Osteocyte (in vitro differentiated cells): ENCODE data around the gene COX4I1. TPM values are rescaled to one million over a fixed set of nuclear protein-coding genes. Genes with fewer than 3 reads are reported as not detected.

ENCODE experiments used
- DNase-seq: peaks from one replicate; pipeline ENCODE4 v3.0.0; 2021; ENCODE audit warnings: mixed read lengths; ENCODE audit not compliant: unreplicated experiment; ENCODE audit errors: extremely low spot score
- H3K27ac Mint-ChIP-seq: one replicate; pipeline ENCODE4 v1.8.0; 2021; ENCODE audit warnings: mild to moderate bottlenecking, mixed read lengths; ENCODE audit not compliant: unreplicated experiment
- H3K27me3 Mint-ChIP-seq: one replicate; pipeline ENCODE4 v1.8.0; 2021; ENCODE audit warnings: mixed read lengths; ENCODE audit not compliant: unreplicated experiment
- H3K36me3 Mint-ChIP-seq: one replicate; pipeline ENCODE4 v1.8.0; 2021; ENCODE audit warnings: mixed read lengths; ENCODE audit not compliant: unreplicated experiment
- H3K4me1 Mint-ChIP-seq: one replicate; pipeline ENCODE4 v1.8.0; 2021; ENCODE audit warnings: mixed read lengths; ENCODE audit not compliant: unreplicated experiment
- H3K4me3 Mint-ChIP-seq: one replicate; pipeline ENCODE4 v1.8.0; 2021; ENCODE audit warnings: mild to moderate bottlenecking, moderate library complexity, mixed read lengths; ENCODE audit not compliant: unreplicated experiment
- H3K9me3 Mint-ChIP-seq: one replicate; pipeline ENCODE4 v1.8.0; 2021; ENCODE audit warnings: mixed read lengths; ENCODE audit not compliant: unreplicated experiment
- CTCF ChIP-seq: fragments of 200-600 bp; sonication (generic); IDR thresholded peaks from 2 replicates; pipeline ENCODE4 v1.5.0; 2021; ENCODE audit warnings: antibody characterized with exemption, mild to moderate bottlenecking, moderate library complexity
- total RNA-seq: library from RNA; stranded (reverse); gene quantifications from 2 replicates; pipeline ENCODE4 v1.2.1, GENCODE V29; 2021

Gene COX4I1
- total RNA-seq, 1 donor from 2014 or later, result 456 TPM

GRCh38 chr16:85789773-85790172, 9.7 kb upstream of the COX4I1 start:
- Mint-ChIP-seq H3K4me1 (no peaks in the 10 kb centered on the region), H3K27ac (no peak overlapping the region), H3K36me3 (peaks cover 31% of the 10 kb centered on the region), H3K27me3 (no peaks in the 10 kb centered on the region), H3K9me3 (no peaks in the 10 kb centered on the region), H3K4me3 (no peak overlapping the region)
- no peak for DNase-seq
- TF ChIP-seq CTCF, result no peak

DNA sequence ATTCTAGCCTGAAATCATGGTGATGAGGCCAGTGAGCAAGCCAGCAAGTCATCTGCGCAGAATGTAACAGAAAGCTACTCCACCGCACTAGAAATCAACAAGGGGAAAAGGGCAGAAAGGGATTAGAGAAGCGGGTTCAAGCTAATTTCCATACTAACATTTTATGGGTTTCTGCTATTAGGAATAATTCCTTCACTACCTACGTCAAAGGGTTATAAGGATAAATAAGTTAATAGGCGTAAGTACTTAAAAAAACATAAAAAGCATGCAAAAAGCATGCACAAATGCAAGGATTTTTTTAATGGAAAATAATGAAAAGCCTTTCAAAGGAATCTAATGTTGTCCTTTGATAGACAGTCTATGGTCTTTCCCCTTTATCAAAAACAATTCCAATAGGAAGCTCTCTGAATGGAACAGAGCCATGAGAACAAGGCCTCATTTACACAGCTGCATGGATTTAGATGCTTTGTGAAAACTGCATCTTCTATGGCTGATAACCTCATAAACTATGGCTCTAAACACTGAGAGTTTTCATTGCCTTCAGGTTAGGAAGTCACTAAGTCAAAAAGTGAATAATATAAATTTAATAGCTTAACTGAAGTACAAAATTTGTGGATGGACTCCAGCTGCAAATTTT, 5.7 kb upstream of the COX4I1 start:
- TF ChIP-seq CTCF, result no peak
- Mint-ChIP-seq H3K4me1 (peaks cover 14% of the 10 kb centered on the region), H3K27me3 (no peaks in the 10 kb centered on the region), H3K4me3 (no peak overlapping the region), H3K36me3 (peaks cover 31% of the 10 kb centered on the region), H3K27ac (no peak overlapping the region), H3K9me3 (no peaks in the 10 kb centered on the region)
- no peak for DNase-seq

DNA sequence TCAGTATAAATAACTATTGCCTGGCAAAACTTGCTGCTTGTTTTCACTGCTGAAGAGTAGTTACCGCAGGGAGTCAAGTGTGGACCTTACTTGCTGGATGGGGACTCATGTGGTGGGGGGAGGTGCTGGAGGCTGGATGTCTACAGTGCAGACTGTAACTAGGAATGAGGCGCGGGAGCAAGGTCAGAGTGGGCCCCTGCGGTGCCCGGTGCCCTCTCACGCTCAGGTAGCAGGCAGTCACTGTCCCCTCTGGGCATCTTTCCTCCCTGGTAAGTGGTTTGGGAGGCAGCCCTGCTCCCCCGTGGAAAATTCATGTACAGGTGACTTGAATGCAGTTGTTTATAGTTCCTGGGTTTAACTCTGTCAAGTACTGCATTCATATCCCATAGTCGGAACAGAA, 4.8 kb upstream of the COX4I1 start:
- peaks cover 14% of the 10 kb centered on the region for H3K4me1 Mint-ChIP-seq
- DNase-seq, result no peak
- H3K4me3 Mint-ChIP-seq, result no peak overlapping the region
- H3K9me3 Mint-ChIP-seq, result no peaks in the 10 kb centered on the region
- H3K27ac Mint-ChIP-seq, result no peak overlapping the region
- H3K27me3 Mint-ChIP-seq, result no peaks in the 10 kb centered on the region
- TF ChIP-seq CTCF, result no peak
- peaks cover 28% of the 10 kb centered on the region for H3K36me3 Mint-ChIP-seq

DNA sequence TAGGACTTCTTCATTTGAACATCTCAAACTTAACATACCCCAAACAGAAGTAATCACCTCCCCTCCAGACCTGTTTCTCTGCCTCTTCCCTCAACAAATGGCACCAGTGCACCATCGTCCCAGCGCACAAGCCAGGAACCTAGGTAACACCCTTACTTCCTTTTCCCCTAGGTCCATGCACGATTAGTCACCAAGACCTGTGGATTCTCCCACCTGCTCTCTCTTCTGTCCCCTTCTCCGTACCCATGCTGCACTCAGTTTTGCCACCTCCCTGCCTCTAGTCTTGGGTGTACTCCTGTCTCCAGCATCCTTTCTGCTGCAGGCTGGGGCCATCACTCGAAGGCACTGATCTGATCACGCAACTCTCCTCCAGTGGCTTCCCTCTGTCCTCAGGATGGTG, 3.3 kb upstream of the COX4I1 start:
- DNase-seq, result no peak
- no peaks in the 10 kb centered on the region for H3K9me3 Mint-ChIP-seq
- H3K27ac Mint-ChIP-seq, result peak overlapping the region; percentile 11
- no peak overlapping the region for H3K4me3 Mint-ChIP-seq
- TF ChIP-seq CTCF, result no peak
- H3K36me3 Mint-ChIP-seq, result peaks cover 28% of the 10 kb centered on the region
- peaks cover 26% of the 10 kb centered on the region for H3K4me1 Mint-ChIP-seq
- H3K27me3 Mint-ChIP-seq, result no peaks in the 10 kb centered on the region

DNA sequence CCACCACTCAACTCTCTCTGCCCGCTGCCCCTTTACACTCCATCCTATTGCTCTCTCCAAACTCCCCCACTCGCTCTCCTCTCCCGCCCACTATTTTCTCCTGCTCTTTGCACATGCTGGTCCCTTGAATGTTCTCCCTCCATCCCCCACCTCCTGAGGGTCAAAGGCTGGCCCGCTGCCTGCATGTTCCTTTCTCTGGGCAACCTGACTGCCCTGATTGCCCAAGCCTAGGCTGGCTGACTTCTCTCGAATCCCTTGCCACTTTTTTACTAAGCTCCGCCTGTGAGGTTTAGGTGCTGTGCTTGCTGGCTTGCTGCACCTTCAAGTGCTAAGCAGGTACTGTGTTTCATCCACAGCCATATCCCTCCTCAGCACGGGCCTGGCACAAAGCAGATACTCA, 2.9 kb upstream of the COX4I1 start:
- Mint-ChIP-seq H3K9me3 (no peaks in the 10 kb centered on the region), H3K27me3 (no peaks in the 10 kb centered on the region), H3K27ac (no peak overlapping the region), H3K4me3 (no peak overlapping the region), H3K4me1 (peaks cover 30% of the 10 kb centered on the region), H3K36me3 (peaks cover 27% of the 10 kb centered on the region)
- TF ChIP-seq CTCF, result no peak
- DNase-seq, result no peak
